Esophagus muscularis mucosa (tissue), 3 donors: Measurements from ENCODE around the gene LPAR1.

ENCODE experiments used
- CTCF ChIP-seq, 3 experiments: fragments of 200-600 bp in 2 of 3; fragments of 450-650 bp in 1 of 3; sonication (generic) in 2 of 3; IDR thresholded peaks; one replicate each; pipeline ENCODE4 v1.5.1; 2017 to 2019; ENCODE audit warnings: antibody characterized with exemption in 3 of 3, mild to moderate bottlenecking in 2 of 3, moderate library complexity in 1 of 3
- POLR2AphosphoS5 ChIP-seq, 2 donors: sonication (generic); formaldehyde crosslinking; IDR thresholded peaks; one replicate each; pipeline ENCODE4 v1.6.1; 2017; ENCODE audit warnings: antibody characterized with exemption in 2 of 2

- TF ChIP-seq CTCF (IDR thresholded peaks at IDR 0.05): no peak
- no peak for TF ChIP-seq POLR2AphosphoS5 (IDR thresholded peaks at IDR 0.05)
These were observed 99.2 kb downstream of the LPAR1 start for GRCh38 chr9:110939047-110939446.
